IgD-negative memory B cell (primary cell): ENCODE measurements around the gene FAN1. TPM values are rescaled to one million over a fixed set of nuclear protein-coding genes. Genes with fewer than 3 reads are reported as not detected.
A peak's percentile ranks its signal among the peaks of the same experiment; 100 is the strongest.

Experiments
- H3K27ac Mint-ChIP-seq, 3 donors: one replicate each; pipeline ENCODE4 v1.8.0; 2020 to 2022; ENCODE audit warnings: mild to moderate bottlenecking in 3 of 3, mixed read lengths in 3 of 3, moderate library complexity in 1 of 3
- H3K27me3 Mint-ChIP-seq: one replicate; pipeline ENCODE4 v1.8.0; 2021; ENCODE audit warnings: mixed read lengths
- H3K36me3 Mint-ChIP-seq: one replicate; pipeline ENCODE4 v1.8.0; 2020; ENCODE audit warnings: mild to moderate bottlenecking, mixed read lengths
- H3K4me1 Mint-ChIP-seq, 3 donors: one replicate each; pipeline ENCODE4 v1.8.0; 2020 to 2022; ENCODE audit warnings: mixed read lengths in 3 of 3, mild to moderate bottlenecking in 1 of 3
- H3K4me3 Mint-ChIP-seq, 4 donors: one replicate each; pipeline ENCODE4 v1.8.0; 2020 to 2022; ENCODE audit warnings: mild to moderate bottlenecking in 4 of 4, mixed read lengths in 4 of 4, moderate library complexity in 3 of 4
- H3K9me3 Mint-ChIP-seq, 3 donors: one replicate each; pipeline ENCODE4 v1.8.0; 2020 to 2021; ENCODE audit warnings: mixed read lengths in 3 of 3, mild to moderate bottlenecking in 1 of 3
- polyA plus RNA-seq: library from polyadenylated mRNA; unstranded; fragments of 300-500 nt; fragmentation: Illumina TruSeq; gene quantifications from one replicate; pipeline ENCODE4 v1.2.3, GENCODE V29; 2021

FAN1 gene
- polyA plus RNA-seq, 1 donor from 2014 or later = 9.1 TPM

DNA sequence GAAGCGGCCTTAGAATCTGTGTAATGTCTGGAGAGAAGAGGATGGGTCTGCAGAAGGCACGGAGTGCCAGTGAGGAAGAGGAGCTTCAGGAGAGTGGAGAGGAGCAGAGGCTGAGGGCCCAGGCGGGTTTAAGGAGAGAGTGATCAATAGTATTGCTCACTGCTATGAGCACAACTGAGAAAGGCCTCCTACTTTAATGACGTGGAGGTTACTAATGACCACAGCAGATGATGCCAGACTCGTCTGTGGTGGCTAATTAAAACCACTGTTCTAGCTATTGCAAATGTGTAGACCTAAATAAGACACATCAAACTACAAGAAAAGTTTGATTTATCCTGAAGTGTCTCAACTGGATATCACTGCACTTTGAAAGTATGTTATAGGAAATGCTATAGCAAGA, 54.5 kb downstream of the FAN1 start:
- H3K9me3 Mint-ChIP-seq = no peaks in the 10 kb centered on the region
- H3K36me3 Mint-ChIP-seq = peaks cover 14% of the 10 kb centered on the region
- peaks cover 5 to 7% (median 5%) of the 10 kb centered on the region in 3 donors for H3K4me1 Mint-ChIP-seq
- H3K27me3 Mint-ChIP-seq = no peaks in the 10 kb centered on the region
- no peak overlapping the region for H3K27ac Mint-ChIP-seq
- H3K4me3 Mint-ChIP-seq = no peak overlapping the region

DNA sequence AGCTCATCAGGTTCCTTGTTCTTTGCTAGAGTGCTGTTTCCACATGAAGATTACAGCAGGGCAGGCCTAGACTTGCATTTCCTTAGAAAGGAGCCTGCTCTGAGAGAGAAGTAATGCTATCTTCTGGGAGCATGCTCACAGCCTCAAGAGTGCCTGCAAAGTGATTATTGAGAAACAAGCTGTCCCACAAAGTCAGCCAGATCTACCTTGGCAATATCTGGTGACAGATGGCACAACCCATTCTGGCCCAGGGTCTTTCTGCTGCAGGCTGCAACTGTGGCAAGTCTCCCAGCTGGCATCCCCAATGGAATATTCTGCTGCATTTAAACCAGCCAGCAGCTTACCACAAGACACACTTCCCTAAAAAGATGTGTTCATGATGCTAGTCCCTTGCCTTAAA, 58.4 kb downstream of the FAN1 start:
- Mint-ChIP-seq H3K4me1 (peaks cover 8 to 19% (median 19%) of the 10 kb centered on the region in 3 donors), H3K27ac (no peak overlapping the region), H3K36me3 (peaks cover 10% of the 10 kb centered on the region), H3K27me3 (no peaks in the 10 kb centered on the region), H3K9me3 (no peaks in the 10 kb centered on the region), H3K4me3 (no peak overlapping the region)

DNA sequence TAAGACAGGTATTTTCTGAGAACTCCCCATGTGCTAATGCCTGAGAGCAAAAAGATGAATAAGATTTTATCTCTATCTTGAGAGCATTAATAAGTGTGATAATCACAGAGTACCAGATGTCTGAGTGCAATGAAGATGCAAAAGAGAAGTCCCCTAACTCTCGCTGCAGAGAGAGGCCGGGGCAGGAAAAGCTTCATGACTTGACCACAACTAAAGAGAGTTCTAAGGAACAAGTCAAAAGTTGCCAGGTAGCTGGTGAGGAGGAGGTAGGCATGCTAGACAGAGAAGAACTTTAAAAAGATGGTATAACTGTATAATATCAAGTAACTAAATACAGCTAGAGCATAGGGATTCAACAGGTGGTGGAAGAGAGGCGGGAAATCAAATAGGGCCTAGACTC, 58.9 kb downstream of the FAN1 start:
- Mint-ChIP-seq H3K4me1 (peaks cover 8 to 19% (median 19%) of the 10 kb centered on the region in 3 donors), H3K9me3 (no peaks in the 10 kb centered on the region), H3K4me3 (no peak overlapping the region), H3K36me3 (peaks cover 9% of the 10 kb centered on the region), H3K27me3 (no peaks in the 10 kb centered on the region), H3K27ac (peak overlapping the region in 1 of 3 donors; percentile 64)

DNA sequence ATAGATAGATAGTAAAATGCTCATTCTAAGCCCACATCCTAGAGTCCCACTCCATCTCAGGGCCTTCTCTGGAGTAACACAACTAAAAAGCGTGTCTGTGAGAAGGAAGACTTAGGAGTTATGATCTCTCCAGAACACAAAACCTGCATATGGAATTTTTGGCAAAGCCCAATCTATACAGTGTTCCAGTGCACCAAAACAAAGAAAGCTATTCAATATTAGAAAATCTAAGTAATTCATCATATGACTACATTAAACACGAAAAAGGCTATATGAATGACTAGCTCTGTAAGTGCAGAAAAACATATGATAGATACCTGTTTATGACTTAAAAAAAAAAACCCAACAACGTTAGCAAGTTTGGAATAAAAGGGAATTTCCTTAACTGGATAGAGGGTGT, 60.0 kb downstream of the FAN1 start:
- Mint-ChIP-seq H3K4me3 (no peak overlapping the region), H3K36me3 (peaks cover 6% of the 10 kb centered on the region), H3K4me1 (peaks cover 8 to 22% (median 21%) of the 10 kb centered on the region in 3 donors), H3K27me3 (no peaks in the 10 kb centered on the region), H3K27ac (no peak overlapping the region), H3K9me3 (no peaks in the 10 kb centered on the region)

DNA sequence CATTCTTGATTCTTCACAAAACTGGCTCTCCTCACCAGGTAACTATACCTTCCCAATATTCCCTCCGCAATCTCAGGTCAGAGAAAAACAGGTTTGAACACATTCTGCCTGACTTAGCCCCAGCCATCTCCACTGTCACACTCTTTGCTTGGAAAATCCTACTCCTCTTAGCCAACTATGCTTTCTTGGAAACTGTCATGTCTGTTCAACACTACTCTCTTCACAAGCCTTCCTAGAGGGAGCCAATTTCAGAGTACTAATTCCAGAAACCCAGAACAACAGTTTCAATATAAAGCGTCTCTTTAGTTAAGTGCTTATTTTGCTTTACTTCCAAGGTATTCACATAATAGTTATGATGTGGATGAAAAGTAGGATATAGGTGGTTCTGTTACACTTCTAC, 66.0 kb downstream of the FAN1 start:
- no peak overlapping the region for H3K27ac Mint-ChIP-seq
- H3K27me3 Mint-ChIP-seq = no peaks in the 10 kb centered on the region
- peak overlapping the region in 1 of 4 donors; percentile 55 for H3K4me3 Mint-ChIP-seq
- peaks cover 12 to 30% (median 29%) of the 10 kb centered on the region in 3 donors for H3K4me1 Mint-ChIP-seq
- peaks cover 10% of the 10 kb centered on the region for H3K36me3 Mint-ChIP-seq
- H3K9me3 Mint-ChIP-seq = no peaks in the 10 kb centered on the region

DNA sequence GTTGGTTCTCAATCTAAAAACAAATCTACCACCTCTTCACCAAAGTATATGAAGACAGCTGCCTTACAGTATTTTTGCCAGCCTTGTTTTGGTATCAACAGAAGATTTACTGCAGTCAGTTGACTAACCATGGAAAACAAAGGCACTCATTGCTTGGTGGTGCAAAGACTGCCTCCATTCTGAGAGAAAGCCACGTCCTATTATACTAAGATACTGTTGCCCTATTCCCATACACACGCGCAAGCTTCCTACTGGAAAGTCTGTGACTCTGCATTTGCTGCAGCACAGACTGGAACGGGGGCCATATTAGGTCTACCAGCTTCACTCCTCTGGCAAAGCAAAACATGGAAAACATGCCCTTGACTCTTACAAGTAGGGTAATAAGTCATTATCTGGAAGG, 69.7 kb downstream of the FAN1 start:
- Mint-ChIP-seq H3K27ac (peak overlapping the region in 1 of 3 donors; percentile 40), H3K36me3 (peaks cover 10% of the 10 kb centered on the region), H3K4me1 (peaks cover 23 to 42% (median 40%) of the 10 kb centered on the region in 3 donors), H3K9me3 (no peaks in the 10 kb centered on the region), H3K27me3 (no peaks in the 10 kb centered on the region), H3K4me3 (no peak overlapping the region)

DNA sequence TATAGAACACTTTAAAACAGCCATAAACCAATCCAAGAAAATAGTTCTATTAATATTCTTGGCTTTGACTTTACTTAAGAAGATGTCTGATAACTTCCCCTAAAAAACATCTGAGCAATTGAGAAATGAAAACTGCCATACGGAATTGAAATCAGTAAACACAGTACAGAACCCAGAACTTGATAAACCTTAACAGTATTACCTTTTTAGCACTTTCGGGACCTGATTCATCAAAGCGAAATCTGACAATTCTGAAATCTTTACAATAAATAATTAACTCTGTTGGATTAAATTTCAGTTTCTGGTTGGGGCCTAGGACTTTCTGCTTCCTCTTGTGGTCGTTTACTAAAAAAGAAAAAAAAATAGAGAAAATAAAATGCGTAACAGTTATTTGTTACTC, 70.4 kb downstream of the FAN1 start:
- H3K27ac Mint-ChIP-seq = no peak overlapping the region
- H3K4me1 Mint-ChIP-seq = peaks cover 24 to 45% (median 43%) of the 10 kb centered on the region in 3 donors
- H3K9me3 Mint-ChIP-seq = no peaks in the 10 kb centered on the region
- H3K36me3 Mint-ChIP-seq = peaks cover 10% of the 10 kb centered on the region
- no peak overlapping the region for H3K4me3 Mint-ChIP-seq
- no peaks in the 10 kb centered on the region for H3K27me3 Mint-ChIP-seq

DNA sequence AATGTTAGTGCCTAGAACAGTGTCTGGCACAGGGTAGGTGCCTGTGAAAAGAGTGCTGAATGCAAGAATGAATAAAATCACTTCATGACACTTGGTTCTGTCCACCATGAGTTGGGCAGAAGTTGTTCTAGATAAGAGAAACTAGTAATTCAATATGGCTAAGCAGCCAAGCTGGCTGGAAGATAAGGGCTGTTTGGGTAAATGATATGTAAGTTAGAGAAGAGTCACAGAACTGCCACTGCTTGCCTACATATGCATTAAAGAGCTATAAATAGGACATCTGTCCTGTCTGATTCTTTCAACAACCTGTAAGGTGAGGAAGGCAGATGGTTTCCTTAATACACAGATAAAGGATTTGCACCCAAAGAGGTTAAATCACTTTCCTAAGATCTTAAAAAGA, 74.6 kb downstream of the FAN1 start:
- H3K4me3 Mint-ChIP-seq = no peak overlapping the region
- H3K36me3 Mint-ChIP-seq = peaks cover 18% of the 10 kb centered on the region
- peaks cover 41 to 57% (median 56%) of the 10 kb centered on the region in 3 donors for H3K4me1 Mint-ChIP-seq
- no peaks in the 10 kb centered on the region for H3K9me3 Mint-ChIP-seq
- H3K27me3 Mint-ChIP-seq = no peaks in the 10 kb centered on the region
- H3K27ac Mint-ChIP-seq = no peak overlapping the region

DNA sequence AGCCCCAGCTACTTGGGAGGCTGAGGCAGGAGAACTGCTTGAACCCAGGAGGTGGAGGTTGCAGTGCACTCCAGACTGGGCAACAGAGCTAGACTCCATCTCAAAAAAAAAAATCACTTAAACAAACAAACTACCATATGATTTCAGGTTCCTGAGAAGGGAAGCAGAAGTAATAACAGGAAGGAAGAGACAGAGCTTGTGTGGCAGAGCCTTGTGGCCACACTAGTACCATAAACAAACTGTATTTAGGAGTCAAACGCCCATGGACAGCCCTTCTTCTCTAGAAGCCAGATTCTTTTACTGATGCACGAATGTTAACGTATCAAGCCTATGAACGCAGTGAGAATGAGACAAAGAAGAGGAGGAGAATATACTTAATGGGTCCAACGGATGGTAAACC, 75.7 kb downstream of the FAN1 start:
- Mint-ChIP-seq H3K4me1 (peaks cover 48 to 67% (median 66%) of the 10 kb centered on the region in 3 donors), H3K9me3 (no peaks in the 10 kb centered on the region), H3K4me3 (peak overlapping the region; percentile 57 to 90 (median 72)), H3K27me3 (no peaks in the 10 kb centered on the region), H3K27ac (peak overlapping the region in 2 of 3 donors; percentile 52 to 63), H3K36me3 (peaks cover 18% of the 10 kb centered on the region)

DNA sequence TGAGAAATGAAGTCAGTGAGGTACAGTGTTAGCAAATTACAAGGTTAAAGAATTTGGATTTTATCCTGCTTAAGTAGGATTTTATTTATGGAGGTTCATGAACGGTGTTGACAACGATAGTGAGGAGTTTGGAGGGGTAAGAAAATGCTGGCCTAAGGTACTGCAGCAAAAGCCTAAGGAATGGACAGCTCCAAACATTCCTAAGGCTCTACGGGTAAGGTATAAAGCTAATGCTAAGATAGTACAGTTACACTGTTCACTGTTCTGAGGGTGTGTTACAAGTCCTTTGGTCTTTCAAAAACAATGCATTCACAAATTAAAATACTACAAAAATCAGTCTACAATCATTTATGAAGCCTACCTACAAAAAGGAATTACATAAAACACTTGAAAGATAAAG, 80.4 kb downstream of the FAN1 start:
- no peaks in the 10 kb centered on the region for H3K9me3 Mint-ChIP-seq
- no peaks in the 10 kb centered on the region for H3K27me3 Mint-ChIP-seq
- peak overlapping the region; percentile 0 to 85 (median 28) for H3K27ac Mint-ChIP-seq
- H3K36me3 Mint-ChIP-seq = peaks cover 18% of the 10 kb centered on the region
- H3K4me3 Mint-ChIP-seq = peak overlapping the region; percentile 41 to 90 (median 74)
- H3K4me1 Mint-ChIP-seq = peaks cover 58 to 75% (median 63%) of the 10 kb centered on the region in 3 donors

DNA sequence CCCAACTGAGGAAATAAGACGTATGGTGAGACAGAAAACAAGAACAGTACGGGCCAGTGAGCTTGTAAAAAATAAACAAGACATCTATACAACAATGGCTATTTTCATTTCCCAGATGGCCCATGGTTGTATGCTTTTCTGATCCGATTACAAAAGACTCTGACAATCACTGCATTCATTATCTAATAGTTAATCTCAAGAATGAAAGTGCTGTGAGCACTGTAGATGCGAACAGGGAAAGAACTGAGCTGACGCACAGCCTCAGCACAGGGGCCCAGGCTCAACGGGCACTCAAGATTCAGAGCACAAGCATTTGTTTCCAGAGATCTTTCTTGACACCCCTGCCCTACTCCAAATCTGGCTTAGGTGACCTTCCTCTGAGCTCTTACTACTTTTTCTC, 80.8 kb downstream of the FAN1 start:
- H3K9me3 Mint-ChIP-seq = no peaks in the 10 kb centered on the region
- peaks cover 14% of the 10 kb centered on the region for H3K36me3 Mint-ChIP-seq
- peak overlapping the region; percentile 41 to 90 (median 74) for H3K4me3 Mint-ChIP-seq
- H3K27me3 Mint-ChIP-seq = no peaks in the 10 kb centered on the region
- H3K4me1 Mint-ChIP-seq = peaks cover 54 to 72% (median 59%) of the 10 kb centered on the region in 3 donors
- H3K27ac Mint-ChIP-seq = peak overlapping the region in 2 of 3 donors; percentile 6 to 28

DNA sequence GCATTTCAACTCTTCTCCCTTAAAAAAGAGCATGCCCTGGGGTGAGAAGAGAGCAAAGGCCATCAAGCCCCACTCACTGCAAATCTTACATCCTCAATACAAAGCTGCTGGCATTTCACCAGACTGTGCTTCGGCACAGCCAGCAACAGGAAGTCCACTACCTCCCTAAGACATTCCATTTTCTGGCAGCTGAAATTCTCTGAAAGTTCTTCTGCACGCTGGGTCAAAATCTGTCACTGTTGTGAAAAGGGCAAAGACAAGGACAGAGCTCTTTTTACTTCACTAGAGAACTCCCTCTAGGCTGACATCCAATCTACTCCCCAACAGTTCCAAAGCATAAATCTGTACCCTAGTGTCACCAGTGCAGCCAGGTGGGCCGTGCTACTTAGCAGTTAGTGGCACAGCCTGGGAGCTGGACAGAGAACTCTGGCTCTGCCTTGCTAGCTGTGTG, 81.4 kb downstream of the FAN1 start:
- Mint-ChIP-seq H3K27me3 (no peaks in the 10 kb centered on the region), H3K27ac (peak overlapping the region in 2 of 3 donors; percentile 6 to 28), H3K9me3 (no peaks in the 10 kb centered on the region), H3K4me1 (peaks cover 53 to 70% (median 58%) of the 10 kb centered on the region in 3 donors), H3K36me3 (peaks cover 11% of the 10 kb centered on the region), H3K4me3 (peak overlapping the region; percentile 41 to 90 (median 74))

DNA sequence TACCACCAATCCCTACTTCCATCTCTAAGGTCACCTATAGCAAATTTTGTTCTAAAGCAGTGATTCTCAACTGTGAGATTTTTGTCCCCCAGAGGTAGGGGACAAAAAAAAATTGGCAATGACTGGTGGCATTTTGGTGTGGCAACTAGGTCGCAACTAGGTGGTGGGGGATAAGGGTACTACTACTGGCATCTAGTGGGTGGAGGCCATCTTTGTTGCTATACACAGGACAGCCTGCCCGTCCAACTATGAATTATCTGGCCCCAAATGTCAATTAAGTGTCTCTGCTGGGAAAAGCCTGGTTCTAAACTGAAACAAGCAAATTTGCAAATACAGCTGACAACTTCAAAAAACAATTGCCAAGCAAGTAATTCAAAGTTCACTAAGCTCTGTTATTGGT, 86.3 kb downstream of the FAN1 start:
- H3K9me3 Mint-ChIP-seq = no peaks in the 10 kb centered on the region
- peaks cover 25 to 37% (median 34%) of the 10 kb centered on the region in 3 donors for H3K4me1 Mint-ChIP-seq
- H3K4me3 Mint-ChIP-seq = peak overlapping the region; percentile 96 to 98 (median 96)
- H3K27ac Mint-ChIP-seq = peak overlapping the region; percentile 59 to 97 (median 93)
- H3K36me3 Mint-ChIP-seq = no peaks in the 10 kb centered on the region
- H3K27me3 Mint-ChIP-seq = no peaks in the 10 kb centered on the region

DNA sequence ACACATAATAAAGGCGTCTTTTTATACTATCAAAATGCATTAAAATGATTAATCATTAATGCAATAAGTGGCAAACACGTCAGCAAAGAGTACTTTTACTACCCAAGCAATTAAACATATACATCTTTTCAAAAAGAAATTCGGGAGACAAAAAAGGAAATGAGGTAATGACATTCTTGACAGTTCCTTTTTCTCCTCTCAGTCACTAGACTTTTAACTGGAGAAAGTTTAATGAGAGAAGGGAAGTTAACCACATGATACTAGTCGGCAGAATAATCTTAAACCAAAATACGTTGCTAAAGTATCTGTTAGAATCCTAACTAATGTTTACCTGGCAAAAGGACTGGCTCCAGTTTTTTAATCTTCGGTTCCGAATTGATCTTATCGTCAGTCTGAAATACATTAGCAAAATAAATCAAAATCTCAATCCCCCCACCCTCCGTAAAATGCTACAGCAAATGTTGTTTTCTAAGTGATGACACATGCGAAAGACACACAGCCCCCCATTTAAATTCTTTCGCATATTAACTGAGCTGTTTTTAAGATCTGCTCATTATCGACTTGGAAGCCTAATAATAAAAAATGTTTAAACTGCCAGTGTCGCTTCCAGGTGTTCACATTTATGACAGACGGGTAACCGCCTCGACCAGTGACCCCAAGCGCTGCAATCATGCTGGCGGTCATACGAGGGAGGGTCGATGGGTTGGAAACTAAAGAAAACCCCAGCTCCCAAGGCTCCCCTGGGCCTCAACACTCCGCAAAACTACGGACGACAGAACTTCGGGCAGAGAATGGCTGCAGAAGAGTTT, 86.9 kb downstream of the FAN1 start:
- H3K9me3 Mint-ChIP-seq = no peaks in the 10 kb centered on the region
- no peaks in the 10 kb centered on the region for H3K27me3 Mint-ChIP-seq
- H3K4me3 Mint-ChIP-seq = peak overlapping the region; percentile 96 to 98 (median 96)
- H3K4me1 Mint-ChIP-seq = peaks cover 19 to 34% (median 33%) of the 10 kb centered on the region in 3 donors
- H3K36me3 Mint-ChIP-seq = no peaks in the 10 kb centered on the region
- peak overlapping the region; percentile 93 to 97 (median 96) for H3K27ac Mint-ChIP-seq

DNA sequence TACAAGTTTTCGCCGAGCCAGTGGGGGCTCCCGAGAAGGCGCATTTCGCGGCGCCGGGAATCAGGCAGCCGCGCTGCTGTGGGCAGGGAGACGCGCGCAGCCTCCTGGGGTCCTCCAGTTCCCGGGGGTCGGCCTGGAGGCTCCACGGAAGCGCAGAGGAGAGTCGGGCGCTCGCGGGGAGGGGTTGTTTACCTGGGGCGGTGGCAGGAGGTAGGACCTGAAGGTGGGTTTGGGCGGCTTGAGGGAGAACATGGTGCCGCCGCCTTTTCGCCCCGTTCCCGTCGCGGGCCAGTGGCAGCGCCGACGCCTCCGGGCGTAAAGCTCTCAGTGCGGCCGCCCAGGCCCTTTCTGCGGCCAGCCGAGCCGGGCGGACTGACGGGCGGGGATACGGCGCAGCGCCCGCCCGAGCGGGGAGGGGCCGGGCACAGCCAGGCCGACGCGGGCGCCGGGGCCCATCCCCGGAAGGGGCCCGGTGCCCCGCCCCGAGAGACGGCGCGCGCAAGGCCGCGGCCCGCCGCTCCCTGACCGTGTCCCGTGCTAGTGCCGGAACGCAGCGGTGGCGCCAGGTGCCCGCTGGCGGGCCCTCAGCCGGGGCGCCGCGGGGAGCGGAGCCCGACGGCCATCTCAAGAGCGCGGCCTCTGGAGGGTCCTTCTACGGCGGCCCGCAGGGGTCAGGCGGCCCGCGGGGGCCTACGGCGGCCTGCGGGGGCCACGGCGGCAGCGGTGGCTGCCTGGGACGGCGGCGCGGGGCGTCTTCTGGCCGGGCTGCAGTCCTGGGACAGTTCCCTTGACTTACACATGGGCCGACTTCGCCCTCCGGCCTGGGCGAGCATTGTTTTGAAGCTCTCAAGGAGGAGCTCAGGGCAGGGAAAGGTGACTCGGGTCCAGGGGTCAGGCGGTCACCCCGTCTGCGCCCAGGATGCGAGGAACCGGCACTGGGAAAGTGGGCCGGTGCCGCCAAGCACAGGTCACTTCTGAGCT, 87.8 kb downstream of the FAN1 start, which contains the start of gene MTMR10:
TSS of gene MTMR10 (minus strand) at position 374 of the 981 bp plus-strand sequence. CDS start at position 252, 122 bp downstream.
- peaks cover 2% of the 10 kb centered on the region for H3K36me3 Mint-ChIP-seq
- peak within 1 kb of the TSS; percentile 96 to 98 (median 96) for H3K4me3 Mint-ChIP-seq
- no peaks in the 10 kb centered on the region for H3K27me3 Mint-ChIP-seq
- peak within 1 kb of the TSS; percentile 93 to 97 (median 96) for H3K27ac Mint-ChIP-seq
- peaks cover 24 to 36% (median 34%) of the 10 kb centered on the region in 3 donors for H3K4me1 Mint-ChIP-seq
- no peaks in the 10 kb centered on the region for H3K9me3 Mint-ChIP-seq
